T1000 (cell line): ENCODE data around the gene B4GALT6.

Experiments used
- DNase-seq: peaks from one replicate; lab custom pipeline; 2025; ENCODE audit warnings: mixed read lengths; lab: John Stamatoyannopoulos, UW

B4GALT6 gene

DNA sequence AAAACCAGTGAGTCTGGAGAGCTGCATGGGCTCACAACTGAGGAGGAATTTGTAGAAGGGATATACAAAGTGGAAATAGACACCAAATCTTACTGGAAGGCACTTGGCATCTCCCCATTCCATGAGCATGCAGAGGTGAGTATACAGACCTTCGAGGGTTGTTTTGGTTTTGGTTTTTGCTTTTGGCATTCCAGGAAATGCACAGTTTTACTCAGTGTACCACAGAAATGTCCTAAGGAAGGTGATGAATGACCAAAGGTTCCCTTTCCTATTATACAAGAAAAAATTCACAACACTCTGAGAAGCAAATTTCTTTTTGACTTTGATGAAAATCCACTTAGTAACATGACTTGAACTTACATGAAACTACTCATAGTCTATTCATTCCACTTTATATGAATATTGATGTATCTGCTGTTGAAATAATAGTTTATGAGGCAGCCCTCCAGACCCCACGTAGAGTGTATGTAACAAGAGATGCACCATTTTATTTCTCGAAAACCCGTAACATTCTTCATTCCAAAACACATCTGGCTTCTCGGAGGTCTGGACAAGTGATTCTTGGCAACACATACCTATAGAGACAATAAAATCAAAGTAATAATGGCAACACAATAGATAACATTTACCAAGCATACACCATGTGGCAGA, 89.1 kb downstream of the B4GALT6 start:
- no peak for DNase-seq

DNA sequence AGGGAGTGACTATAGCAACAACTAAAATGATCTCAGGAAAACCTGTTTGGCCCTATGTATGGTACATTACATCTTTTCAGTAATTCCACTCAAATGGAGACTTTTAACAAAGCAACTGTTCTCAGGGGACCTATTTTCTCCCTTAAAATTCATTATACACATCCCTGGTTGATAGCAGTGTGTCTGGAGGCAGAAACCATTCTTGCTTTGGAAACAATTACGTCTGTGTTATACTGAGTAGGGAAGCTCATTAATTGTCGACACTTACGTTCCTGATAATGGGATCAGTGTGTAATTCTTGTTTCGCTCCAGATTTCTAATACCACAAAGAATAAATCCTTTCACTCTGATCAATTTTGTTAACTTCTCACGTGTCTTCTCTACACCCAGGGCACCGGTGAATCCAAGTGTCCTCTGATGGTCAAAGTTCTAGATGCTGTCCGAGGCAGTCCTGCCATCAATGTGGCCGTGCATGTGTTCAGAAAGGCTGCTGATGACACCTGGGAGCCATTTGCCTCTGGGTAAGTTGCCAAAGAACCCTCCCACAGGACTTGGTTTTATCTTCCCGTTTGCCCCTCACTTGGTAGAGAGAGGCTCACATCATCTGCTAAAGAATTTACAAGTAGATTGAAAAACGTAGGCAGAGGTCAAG, 91.7 kb downstream of the B4GALT6 start:
- DNase-seq = no peak

DNA sequence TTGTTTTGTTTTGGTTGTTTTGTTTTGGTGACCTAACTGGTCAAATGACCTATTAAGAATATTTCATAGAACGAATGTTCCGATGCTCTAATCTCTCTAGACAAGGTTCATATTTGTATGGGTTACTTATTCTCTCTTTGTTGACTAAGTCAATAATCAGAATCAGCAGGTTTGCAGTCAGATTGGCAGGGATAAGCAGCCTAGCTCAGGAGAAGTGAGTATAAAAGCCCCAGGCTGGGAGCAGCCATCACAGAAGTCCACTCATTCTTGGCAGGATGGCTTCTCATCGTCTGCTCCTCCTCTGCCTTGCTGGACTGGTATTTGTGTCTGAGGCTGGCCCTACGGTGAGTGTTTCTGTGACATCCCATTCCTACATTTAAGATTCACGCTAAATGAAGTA, 92.8 kb downstream of the B4GALT6 start, which contains the start of gene TTR:
Gene TTR, plus strand, starts transcription at position 250 of the 400 bp plus-strand sequence. Its CDS starts 26 bp downstream, at position 276.
- DNase-seq = no peak

DNA sequence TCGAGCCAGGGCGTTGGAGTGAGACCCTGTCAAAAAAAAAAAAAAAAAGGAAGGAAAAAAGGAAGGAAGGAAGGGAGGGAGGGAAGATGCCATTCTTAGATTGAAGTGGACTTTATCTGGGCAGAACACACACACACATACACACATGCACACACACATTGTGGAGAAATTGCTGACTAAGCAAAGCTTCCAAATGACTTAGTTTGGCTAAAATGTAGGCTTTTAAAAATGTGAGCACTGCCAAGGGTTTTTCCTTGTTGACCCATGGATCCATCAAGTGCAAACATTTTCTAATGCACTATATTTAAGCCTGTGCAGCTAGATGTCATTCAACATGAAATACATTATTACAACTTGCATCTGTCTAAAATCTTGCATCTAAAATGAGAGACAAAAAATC, 93.3 kb downstream of the B4GALT6 start:
- DNase-seq = no peak

DNA sequence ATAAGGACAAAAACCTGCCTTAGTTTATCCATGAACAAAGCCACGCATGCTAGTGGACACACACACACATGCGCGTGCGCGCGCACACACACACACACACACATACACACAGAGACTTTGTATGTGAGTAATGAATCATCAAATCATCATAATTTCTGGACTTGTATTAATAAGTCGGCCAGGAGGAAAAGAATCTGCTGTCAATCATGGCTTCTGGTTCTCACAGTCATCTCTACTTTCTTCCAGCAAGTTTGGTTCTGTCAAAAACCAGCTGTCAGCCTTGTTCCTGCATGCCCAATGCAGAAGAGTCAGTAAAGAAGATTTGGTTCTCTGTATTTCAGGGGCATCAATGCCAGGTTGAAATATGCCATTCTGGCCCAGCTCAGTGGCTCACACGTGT, 93.8 kb downstream of the B4GALT6 start:
- no peak for DNase-seq

DNA sequence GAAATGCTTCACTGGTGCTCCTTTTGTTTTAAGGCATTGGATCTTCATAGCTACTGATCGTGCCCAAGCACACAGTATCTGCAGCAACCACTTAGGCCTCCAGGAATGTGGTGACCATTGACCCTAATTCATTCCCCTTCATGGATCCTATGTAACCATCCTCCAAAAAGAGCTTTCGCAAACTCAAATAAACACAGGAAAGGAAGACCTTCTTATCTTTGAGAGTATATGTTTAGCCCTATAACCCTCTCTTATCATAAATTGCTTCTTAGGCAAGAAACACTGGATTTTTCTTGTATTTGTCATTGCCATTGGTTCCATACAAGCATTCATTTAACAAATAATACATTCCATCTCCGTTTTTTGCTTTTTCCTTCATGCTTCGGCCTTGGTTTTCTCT, 96.9 kb downstream of the B4GALT6 start:
- no peak for DNase-seq

DNA sequence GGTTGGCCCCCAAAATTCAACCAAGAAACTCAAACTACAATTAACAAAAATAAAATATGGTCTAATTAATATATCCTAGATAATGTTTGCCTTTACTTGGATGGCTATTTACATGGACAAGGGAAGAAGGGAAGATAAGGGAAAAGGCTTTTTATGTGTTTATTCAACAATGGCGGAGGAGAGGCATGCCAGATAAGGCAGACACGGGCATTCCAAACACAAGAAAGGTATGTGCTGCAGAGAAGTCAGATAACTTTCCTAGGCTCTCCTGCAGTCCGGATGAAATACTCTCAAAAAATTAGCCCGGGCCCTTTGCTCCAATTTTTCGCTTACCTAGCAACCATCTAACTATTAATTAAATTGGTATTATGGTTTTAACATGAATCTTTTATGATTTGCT, 97.8 kb downstream of the B4GALT6 start:
- DNase-seq = no peak

DNA sequence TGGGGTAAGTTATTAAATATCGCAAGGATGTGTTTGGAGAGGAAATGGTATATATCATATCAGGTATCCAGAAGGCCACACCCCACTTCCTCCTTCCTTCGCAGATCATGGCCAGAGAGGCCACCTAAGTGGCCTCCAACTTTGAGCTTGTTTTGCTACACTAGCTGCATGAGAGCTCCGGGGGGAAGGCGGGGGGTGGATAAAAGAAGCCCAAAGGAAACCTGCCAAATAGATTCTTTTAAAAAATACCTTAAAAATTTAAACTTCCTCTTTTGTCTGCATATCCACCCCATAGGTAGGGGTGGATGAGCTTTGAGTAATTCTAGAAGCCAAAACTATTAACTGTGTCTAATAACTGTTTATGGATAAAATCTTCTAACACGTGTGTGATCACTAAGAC, 98.4 kb downstream of the B4GALT6 start:
- DNase-seq = no peak

DNA sequence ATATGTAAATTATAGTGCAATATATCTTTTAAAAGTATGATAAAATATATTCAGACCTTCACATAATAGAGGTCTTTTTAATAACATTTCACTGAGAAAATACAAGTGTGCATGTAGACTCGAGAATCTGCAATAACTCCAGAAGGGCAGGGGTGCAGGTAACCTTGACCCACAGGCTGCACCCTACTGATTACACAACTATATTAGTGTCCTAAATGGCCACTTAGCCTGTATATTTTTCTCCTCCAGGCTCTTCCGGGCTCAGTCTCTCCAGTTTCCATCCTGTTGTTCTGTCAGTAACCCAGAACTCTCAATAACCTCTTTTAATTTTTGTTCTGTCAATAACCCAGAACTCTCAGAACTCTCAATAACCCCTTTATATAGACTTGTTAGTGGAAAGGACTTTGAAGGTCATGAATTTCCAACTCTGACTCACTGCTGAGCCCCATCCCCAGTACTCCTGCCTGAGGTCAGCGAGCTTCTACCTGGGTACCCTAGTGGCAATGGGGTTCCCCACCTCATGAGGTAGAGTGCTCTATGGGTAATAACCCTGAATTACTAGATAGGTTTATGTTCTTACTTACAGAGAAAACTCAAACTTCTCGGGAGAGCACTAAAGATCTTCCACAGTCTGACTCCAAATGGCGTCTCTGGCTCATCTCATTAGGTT, 101.1 kb downstream of the B4GALT6 start:
- DNase-seq = no peak

DNA sequence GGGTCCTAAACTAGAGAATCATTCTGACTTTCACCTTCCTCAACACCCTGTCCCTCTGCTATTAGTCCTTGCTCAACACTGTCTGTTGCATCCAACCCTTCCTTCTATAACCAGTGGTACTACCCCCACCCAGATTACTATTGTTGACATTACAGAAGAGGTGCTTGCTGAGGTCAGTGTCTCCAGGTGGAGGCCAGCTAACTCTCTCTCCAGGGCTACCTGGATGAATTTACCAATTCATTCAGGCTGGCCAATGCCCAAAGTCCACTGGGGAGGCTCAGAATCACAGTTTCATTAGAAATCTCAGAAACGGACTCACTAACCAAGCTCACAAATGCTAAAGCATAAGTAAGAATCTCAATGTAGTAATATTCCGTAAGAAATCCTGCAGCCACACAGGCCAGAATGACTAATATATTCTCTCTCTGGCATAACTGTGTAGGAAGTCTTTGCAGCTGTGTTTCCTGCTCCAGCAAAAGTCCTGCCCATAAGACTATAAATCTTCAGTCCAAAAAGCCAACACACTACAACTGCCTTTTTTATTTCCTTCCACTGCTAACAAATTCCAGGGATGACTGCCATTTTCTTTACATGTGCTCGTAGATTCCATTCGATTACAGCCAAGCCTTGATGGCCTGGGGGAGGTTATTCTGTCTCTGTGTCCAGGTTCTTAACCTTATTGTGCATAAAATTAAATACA, 102.7 kb downstream of the B4GALT6 start:
- no peak for DNase-seq

DNA sequence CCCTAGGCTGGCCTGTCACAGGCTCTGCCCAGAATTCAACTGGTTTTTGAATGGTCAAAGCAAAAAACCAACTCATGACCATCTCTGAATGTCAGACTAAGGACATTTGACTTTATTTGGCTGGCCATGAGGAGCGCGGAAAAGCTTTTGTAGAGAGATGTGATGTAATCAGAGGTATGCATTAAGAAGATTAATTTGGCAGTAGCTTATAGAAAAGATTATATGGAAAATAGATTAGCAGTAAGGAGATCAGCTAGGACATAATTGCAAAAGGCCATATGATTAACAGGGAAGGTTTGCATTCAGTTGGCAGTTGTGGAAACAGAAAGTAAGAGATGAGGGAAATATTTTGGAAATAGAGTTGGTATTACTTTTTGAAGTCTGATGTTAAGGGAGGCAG, 105.0 kb downstream of the B4GALT6 start:
- DNase-seq = no peak

DNA sequence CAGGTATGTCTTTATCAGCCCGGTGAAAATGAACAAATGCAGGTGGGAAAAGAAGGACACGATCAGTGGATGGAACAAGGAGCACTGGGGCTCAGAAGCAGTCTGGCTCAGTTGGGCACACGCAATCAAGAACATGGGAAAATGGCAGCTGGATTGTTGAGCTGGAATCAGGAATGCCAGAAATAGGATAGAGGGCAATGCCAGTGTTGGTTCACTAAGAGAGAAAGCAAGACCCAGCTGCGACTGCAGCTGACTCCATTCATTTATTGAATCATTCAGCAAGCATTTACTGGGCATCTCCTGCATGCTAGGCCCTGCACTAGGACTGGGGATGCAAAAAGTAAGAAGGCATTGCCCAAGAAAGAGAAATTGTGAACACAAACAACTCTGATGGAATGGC, 106.3 kb downstream of the B4GALT6 start:
- no peak for DNase-seq

DNA sequence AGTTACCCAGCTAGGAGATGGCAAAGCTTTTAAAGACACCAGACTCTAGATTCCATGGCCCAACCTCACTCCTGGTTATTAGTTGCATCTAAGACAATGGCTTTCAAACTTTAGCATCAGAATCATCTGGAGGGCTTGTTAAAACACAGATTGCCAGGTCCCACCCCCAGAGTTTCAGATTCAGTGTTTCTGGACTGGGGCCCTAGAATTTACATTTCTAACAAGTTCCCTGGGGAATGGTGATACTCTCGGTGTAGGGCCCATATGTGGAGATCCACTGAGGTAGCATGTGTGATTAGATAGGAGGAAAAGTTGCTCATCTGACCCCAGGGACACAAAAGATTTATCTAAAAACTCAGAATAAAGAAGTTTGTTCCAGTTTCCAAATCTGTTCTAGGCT, 107.2 kb downstream of the B4GALT6 start:
- no peak for DNase-seq

DNA sequence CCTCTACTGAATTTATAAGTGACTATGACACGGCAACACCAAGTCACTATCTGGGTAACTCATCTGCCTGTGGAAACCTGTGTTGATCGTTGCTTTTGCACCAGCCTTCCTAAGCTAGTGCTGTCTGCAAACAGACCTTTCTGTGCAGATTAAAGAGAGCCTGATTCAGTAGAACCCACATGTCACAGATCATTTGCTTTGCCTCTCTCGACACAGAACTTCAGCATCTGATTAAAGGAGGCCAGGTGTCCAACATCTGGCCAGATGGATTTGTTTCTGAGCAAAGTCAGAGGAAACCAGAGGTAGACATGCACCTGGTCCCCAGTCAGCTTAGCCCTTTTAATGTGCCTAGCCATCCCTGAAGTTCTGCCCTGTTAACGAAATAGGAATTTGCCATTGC, 107.7 kb downstream of the B4GALT6 start:
- DNase-seq = no peak

DNA sequence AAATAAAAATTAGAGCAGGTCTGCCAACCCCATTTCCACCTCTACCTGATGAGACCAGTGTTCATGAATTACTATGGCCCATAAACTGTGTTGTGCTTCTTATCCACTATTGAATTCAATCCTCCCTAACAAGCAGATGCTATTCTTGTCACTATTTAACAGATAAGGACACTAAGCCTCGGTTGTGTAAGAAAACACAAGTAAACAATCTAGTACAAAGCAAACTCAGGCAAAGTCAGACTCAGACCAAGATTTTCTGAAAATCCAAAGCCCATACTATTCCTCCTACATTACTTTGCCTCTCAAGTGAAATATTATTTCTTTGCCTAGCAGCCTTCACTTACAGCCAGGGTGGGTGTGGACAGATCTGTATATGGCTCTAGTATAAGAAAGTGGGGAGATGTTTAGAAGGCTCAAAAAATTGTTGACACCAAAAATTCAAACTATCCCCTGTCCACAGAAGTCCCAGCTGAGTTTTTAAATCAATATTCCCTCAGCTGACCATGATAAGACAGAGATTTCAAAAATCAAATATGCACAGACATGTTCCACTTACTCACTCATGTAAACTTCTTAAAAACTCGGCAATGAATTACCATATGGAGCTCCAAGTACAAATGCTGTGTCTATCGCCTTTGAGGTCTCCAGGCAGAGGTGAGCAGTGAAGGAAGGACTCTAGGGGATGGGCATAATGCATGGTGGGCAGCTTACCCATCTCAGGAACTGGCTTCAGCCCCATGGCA, 108.7 kb downstream of the B4GALT6 start:
- no peak for DNase-seq

DNA sequence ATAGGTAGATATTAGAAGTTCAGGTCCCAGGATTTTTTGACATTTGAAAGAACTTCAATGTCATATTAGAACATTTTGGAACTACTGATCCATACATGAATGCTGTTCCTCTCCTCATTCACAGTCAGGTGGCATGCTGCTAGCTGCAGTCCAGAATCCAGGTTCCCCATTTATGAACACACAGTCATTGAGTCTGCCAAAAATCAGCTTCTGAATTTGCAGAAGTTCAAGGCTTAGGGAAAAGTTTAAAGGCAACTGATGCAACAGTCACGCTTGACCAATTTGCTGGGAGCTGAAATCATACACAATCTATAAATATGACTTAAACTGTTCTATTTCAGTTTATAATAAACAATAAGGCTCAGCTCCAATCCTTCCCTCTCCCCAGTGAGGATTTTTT, 110.0 kb downstream of the B4GALT6 start:
- DNase-seq = no peak
